Caco-2 (cell line): ENCODE measurements around the gene ATG4D. TPM values are rescaled to one million over a fixed set of nuclear protein-coding genes. Genes with fewer than 3 reads are reported as not detected.

Source experiments
- BruUV-seq: library from RNA; stranded (reverse); fragments of 400-500 nt; replicated peaks from 2 replicates; lab custom pipeline; 2021; lab: Mats Ljungman, UMichigan
- CTCF ChIA-PET: fragments of 300-600 bp; sonication (Branson Sonifier 250); formaldehyde crosslinking; loops from one replicate; lab custom pipeline; 2022; ENCODE audit warnings: antibody characterized with exemption; lab: Charles Lee
- POLR2A ChIA-PET: fragments of 300-600 bp; sonication (Branson Sonifier 250); formaldehyde crosslinking; loops from one replicate; lab custom pipeline; 2022; ENCODE audit warnings: antibody characterized with exemption; lab: Charles Lee
- DNase-seq, 2 experiments: peaks; one replicate each; pipeline versions ENCODE4 v3.0.0 to v3.0.0-alpha.2; 2020 to 2022
- H3K27me3 ChIP-seq: replicated peaks from 2 replicates; pipeline ENCODE4 v1.6.0; 2011; ENCODE audit warnings: low read length; ENCODE audit not compliant: control insufficient read depth, insufficient read depth
- H3K36me3 ChIP-seq: 2 replicates; pipeline ENCODE4 v1.5.1; 2011; ENCODE audit warnings: low read length; ENCODE audit not compliant: control insufficient read depth, insufficient read depth
- H3K4me1 ChIP-seq: fragments of 250-450 bp; sonication (Bioruptor Pico); 2 replicates; pipeline ENCODE4 v1.5.1; 2020; ENCODE audit warnings: mild to moderate bottlenecking
- H3K4me3 ChIP-seq: 2 replicates; pipeline ENCODE4 v1.5.1; 2011; ENCODE audit warnings: low read depth, mild to moderate bottlenecking, control low read depth, low read length
- H3K9me3 ChIP-seq: fragments of 250-450 bp; sonication (Bioruptor Pico); 2 replicates; pipeline ENCODE4 v1.5.1; 2020; ENCODE audit warnings: mild to moderate bottlenecking, moderate library complexity
- H3K27ac Mint-ChIP-seq: one replicate; pipeline ENCODE4 v1.8.0; 2022; ENCODE audit warnings: mixed read lengths; ENCODE audit not compliant: unreplicated experiment
- H3K27me3 Mint-ChIP-seq: one replicate; pipeline ENCODE4 v1.8.0; 2022; ENCODE audit warnings: mixed read lengths; ENCODE audit not compliant: insufficient read depth, unreplicated experiment
- H3K36me3 Mint-ChIP-seq: one replicate; pipeline ENCODE4 v1.8.0; 2022; ENCODE audit warnings: mild to moderate bottlenecking, mixed read lengths; ENCODE audit not compliant: insufficient read depth, unreplicated experiment
- H3K4me1 Mint-ChIP-seq: one replicate; pipeline ENCODE4 v1.8.0; 2022; ENCODE audit warnings: low read depth, mixed read lengths; ENCODE audit not compliant: unreplicated experiment
- H3K4me3 Mint-ChIP-seq: one replicate; pipeline ENCODE4 v1.8.0; 2022; ENCODE audit warnings: mild to moderate bottlenecking, moderate library complexity, mixed read lengths; ENCODE audit not compliant: unreplicated experiment
- H3K9me3 Mint-ChIP-seq: one replicate; pipeline ENCODE4 v1.8.0; 2022; ENCODE audit warnings: mixed read lengths; ENCODE audit not compliant: unreplicated experiment
- intact Hi-C: fragments of 100-400 bp; cut with micrococcal nuclease; formaldehyde crosslinking; loops from one replicate; pipeline ENCODE4 v1.10.0; 2022; ENCODE audit not compliant: unreplicated experiment
- total RNA-seq: library from RNA; stranded (reverse); gene quantifications from 2 replicates; pipeline ENCODE4 v1.2.3, GENCODE V29; 2022
- TF ChIP-seq, protein P1 (sequence below), 2 experiments: fragments of 200-600 bp in 1 of 2; IDR thresholded peaks; 1 replicate in 1 of 2; 2 replicates in 1 of 2; pipeline versions ENCODE4 v1.5.1 to v1.8.0; 2011 to 2022; ENCODE audit warnings: antibody characterized with exemption in 1 of 2, control low read depth in 1 of 2, inconsistent platforms in 1 of 2, low read depth in 1 of 2, low read length in 1 of 2, mild to moderate bottlenecking in 1 of 2, moderate library complexity in 1 of 2; ENCODE audit not compliant: insufficient read depth in 1 of 2, severe bottlenecking in 1 of 2, unreplicated experiment in 1 of 2

The ATG4D gene
- total RNA-seq, 1 experiment from 2014 or later: 34.3 TPM

DNA sequence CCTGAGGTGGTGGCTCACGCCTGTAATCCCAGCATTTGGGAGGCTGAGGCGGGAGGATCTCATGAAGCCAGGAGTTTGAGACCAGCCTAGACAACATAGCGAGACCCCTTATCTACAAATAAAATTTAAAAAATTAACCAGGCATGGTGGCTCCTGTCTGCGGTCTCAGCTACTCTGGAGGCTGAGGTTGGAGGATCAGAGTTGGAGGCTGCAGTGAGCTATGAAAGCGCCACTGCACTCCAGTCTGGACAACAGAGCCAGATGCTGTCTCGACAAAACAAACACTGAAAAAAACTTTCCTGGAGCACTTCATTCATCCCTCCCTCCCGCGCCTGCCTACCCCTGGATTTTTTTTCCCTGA lies 665 bp upstream of the ATG4D start:
- Histone ChIP-seq H3K27me3 (no peaks in the 10 kb centered on the region), H3K9me3 (no peaks in the 10 kb centered on the region), H3K4me1 (peaks cover 3% of the 10 kb centered on the region; the same call in 1 of the 2 replicates), H3K4me3 (peak overlapping the region; percentile 78), H3K36me3 (no peaks in the 10 kb centered on the region)
- POLR2A ChIA-PET: interaction anchor here (0.6 kb wide), 1 partner anchor 85 kb away, joined by 4 read pairs; no protein-coding TSS in a partner anchor
- no peak overlapping the region for H3K27ac Mint-ChIP-seq
- DNase-seq: no peak
- intact Hi-C loops: loop anchor here (1.0 to 5.0 kb wide), 2 partner anchors 23 to 41 kb away; partner anchors contain the start of genes KEAP1 and KRI1
- H3K9me3 Mint-ChIP-seq: no peaks in the 10 kb centered on the region
- H3K36me3 Mint-ChIP-seq: peaks cover 7% of the 10 kb centered on the region
- peak overlapping the region; percentile 78 for H3K4me3 Mint-ChIP-seq
- no peaks in the 10 kb centered on the region for H3K4me1 Mint-ChIP-seq
- TF ChIP-seq, protein P1, sequence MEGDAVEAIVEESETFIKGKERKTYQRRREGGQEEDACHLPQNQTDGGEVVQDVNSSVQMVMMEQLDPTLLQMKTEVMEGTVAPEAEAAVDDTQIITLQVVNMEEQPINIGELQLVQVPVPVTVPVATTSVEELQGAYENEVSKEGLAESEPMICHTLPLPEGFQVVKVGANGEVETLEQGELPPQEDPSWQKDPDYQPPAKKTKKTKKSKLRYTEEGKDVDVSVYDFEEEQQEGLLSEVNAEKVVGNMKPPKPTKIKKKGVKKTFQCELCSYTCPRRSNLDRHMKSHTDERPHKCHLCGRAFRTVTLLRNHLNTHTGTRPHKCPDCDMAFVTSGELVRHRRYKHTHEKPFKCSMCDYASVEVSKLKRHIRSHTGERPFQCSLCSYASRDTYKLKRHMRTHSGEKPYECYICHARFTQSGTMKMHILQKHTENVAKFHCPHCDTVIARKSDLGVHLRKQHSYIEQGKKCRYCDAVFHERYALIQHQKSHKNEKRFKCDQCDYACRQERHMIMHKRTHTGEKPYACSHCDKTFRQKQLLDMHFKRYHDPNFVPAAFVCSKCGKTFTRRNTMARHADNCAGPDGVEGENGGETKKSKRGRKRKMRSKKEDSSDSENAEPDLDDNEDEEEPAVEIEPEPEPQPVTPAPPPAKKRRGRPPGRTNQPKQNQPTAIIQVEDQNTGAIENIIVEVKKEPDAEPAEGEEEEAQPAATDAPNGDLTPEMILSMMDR (IDR thresholded peaks at IDR 0.05; ENCODE audit: insufficient read depth in 1 of 2, low read depth in 1 of 2, low read length in 1 of 2, severe bottlenecking in 1 of 2, unreplicated experiment in 1 of 2): no peak
- CTCF ChIA-PET: interaction anchor here (0.6 to 1.0 kb wide), 4 partner anchors 10 to 348 kb away, joined by 3 to 7 read pairs (median 4); partner anchors contain the start of gene DNMT1
- BruUV-seq: no TSS peak
- H3K27me3 Mint-ChIP-seq: no peaks in the 10 kb centered on the region

DNA sequence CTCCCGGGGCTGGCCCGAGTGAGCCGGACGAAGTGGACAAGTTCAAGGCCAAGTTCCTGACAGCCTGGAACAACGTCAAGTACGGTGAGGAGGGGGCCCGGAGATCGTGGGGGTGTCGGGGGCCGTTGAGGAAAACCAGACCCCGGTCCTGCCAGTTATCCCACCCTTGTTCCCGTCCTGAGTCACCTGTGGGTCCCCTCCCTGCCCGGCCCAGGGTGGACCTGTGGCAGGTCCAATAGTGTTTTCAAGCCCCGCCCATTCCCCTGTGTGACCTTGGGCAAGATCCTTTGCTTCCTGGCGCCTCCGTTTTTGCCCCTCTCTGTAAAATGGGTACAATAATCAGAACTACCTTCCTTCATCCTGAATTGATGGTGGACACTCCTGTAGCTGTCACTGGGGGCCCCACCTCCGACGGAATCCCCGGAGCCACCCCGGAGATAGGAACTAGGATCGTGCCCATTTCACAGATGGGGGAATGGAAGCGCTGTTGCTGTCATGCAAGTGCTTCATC lies 593 bp downstream of the ATG4D start:
- no TSS peak for BruUV-seq
- ChIA-PET POLR2A (no interaction called here), CTCF (interaction anchor here (0.7 kb wide), 1 partner anchor 11 kb away, joined by 4 read pairs; no protein-coding TSS in a partner anchor)
- H3K4me1 Mint-ChIP-seq: no peaks in the 10 kb centered on the region
- peak overlapping the region; percentile 78 for H3K4me3 Mint-ChIP-seq
- H3K4me3 ChIP-seq: peak overlapping the region; percentile 78
- DNase-seq: peak; percentile 49 to 50
- H3K27ac Mint-ChIP-seq: peak overlapping the region; percentile 67
- no peaks in the 10 kb centered on the region for H3K9me3 Mint-ChIP-seq
- H3K36me3 ChIP-seq: no peaks in the 10 kb centered on the region; the same call in 1 of the 2 replicates
- no peaks in the 10 kb centered on the region for H3K9me3 ChIP-seq
- TF ChIP-seq, protein P1 (IDR thresholded peaks at IDR 0.05; ENCODE audit: insufficient read depth in 1 of 2, low read depth in 1 of 2, low read length in 1 of 2, severe bottlenecking in 1 of 2, unreplicated experiment in 1 of 2): no peak
- H3K36me3 Mint-ChIP-seq: peaks cover 18% of the 10 kb centered on the region
- H3K27me3 Mint-ChIP-seq: no peaks in the 10 kb centered on the region
- H3K4me1 ChIP-seq: peaks cover 3% of the 10 kb centered on the region; the same call in 1 of the 2 replicates
- intact Hi-C loops: loop anchor here (5.0 kb wide), 1 partner anchor 42 kb away; the partner anchor contains the start of gene KEAP1
- H3K27me3 ChIP-seq: no peaks in the 10 kb centered on the region

DNA sequence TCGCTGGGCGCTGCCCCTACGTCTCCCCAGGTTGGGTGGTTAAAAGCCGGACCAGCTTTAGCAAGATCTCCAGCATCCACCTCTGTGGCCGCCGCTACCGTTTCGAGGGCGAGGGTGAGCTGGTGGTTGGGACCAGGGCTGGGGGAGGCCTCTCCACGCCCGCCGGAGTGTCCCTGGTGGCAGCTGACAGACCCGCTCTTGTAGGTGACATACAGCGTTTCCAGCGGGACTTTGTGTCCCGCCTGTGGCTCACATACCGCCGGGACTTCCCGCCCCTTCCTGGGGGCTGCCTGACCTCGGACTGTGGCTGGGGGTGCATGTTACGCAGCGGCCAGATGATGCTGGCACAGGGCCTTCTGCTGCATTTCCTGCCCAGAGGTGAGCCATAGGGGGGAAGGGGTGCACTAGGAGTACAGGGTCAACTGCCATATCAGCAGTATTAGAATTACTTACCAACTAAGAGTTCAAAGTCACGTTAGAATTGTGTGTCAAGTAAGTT lies 1.1 kb downstream of the ATG4D start:
- H3K36me3 ChIP-seq: no peaks in the 10 kb centered on the region; the same call in 1 of the 2 replicates

More for the DNA sequence above, 1.1 kb downstream of the ATG4D start:
- DNase-seq: no peak
- Mint-ChIP-seq H3K36me3 (peaks cover 23% of the 10 kb centered on the region), H3K27me3 (no peaks in the 10 kb centered on the region), H3K27ac (peak overlapping the region; percentile 67), H3K4me1 (no peaks in the 10 kb centered on the region), H3K9me3 (no peaks in the 10 kb centered on the region), H3K4me3 (peak overlapping the region; percentile 78)
- no peaks in the 10 kb centered on the region for H3K27me3 ChIP-seq
- peaks cover 3% of the 10 kb centered on the region; the same call in 1 of the 2 replicates for H3K4me1 ChIP-seq
- no peaks in the 10 kb centered on the region for H3K9me3 ChIP-seq
- CTCF ChIA-PET: interaction anchor here (0.7 kb wide), 1 partner anchor 10 kb away, joined by 4 read pairs; no protein-coding TSS in a partner anchor
- TSS peak; percentile 60 for BruUV-seq
- TF ChIP-seq, protein P1 (IDR thresholded peaks at IDR 0.05; ENCODE audit: insufficient read depth in 1 of 2, low read depth in 1 of 2, low read length in 1 of 2, severe bottlenecking in 1 of 2, unreplicated experiment in 1 of 2): no peak
- peak overlapping the region; percentile 78 for H3K4me3 ChIP-seq
- POLR2A ChIA-PET: no interaction called here
- intact Hi-C loops: loop anchor here (5.0 kb wide), 1 partner anchor 43 kb away; the partner anchor contains the start of gene KEAP1
